Vagina (tissue), 2 donors: ENCODE measurements around the gene LHX4.

Experiments
- POLR2AphosphoS5 ChIP-seq, 2 donors: sonication (generic); formaldehyde crosslinking; IDR thresholded peaks; one replicate each; pipeline ENCODE4 v1.9.0; 2017; ENCODE audit warnings: antibody characterized with exemption in 2 of 2, mild to moderate bottlenecking in 2 of 2, low read depth in 1 of 2; ENCODE audit not compliant: insufficient read depth in 1 of 2
- TF ChIP-seq, protein P1 (sequence below), 3 experiments: fragments of 450-650 bp in 2 of 3; fragments of 200-600 bp in 1 of 3; sonication (generic) in 1 of 3; IDR thresholded peaks; one replicate each; pipeline ENCODE4 v1.5.1; 2017 to 2019; ENCODE audit warnings: antibody characterized with exemption in 3 of 3, mild to moderate bottlenecking in 2 of 3, moderate library complexity in 2 of 3

DNA sequence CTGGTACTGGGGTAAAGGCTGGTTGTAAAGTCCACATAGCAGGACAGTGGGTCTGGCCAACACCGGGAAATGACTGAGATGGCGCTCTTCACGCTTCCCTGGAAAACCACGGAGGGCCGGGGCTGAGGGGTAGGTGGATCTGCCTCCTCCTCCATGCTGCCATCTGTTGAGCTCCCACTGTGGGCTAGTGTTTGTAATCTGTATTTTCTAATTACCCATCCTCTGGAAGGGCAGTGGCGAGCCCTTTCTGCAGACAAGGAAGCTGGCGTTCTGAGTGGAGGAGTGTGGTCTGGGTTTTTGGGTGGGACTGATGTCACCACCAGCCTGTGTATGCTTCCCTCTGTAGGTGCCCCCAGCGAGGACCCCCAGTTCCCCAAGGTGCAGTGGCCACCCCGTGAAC is 34.1 kb upstream of the LHX4 start:
- TF ChIP-seq, protein P1, sequence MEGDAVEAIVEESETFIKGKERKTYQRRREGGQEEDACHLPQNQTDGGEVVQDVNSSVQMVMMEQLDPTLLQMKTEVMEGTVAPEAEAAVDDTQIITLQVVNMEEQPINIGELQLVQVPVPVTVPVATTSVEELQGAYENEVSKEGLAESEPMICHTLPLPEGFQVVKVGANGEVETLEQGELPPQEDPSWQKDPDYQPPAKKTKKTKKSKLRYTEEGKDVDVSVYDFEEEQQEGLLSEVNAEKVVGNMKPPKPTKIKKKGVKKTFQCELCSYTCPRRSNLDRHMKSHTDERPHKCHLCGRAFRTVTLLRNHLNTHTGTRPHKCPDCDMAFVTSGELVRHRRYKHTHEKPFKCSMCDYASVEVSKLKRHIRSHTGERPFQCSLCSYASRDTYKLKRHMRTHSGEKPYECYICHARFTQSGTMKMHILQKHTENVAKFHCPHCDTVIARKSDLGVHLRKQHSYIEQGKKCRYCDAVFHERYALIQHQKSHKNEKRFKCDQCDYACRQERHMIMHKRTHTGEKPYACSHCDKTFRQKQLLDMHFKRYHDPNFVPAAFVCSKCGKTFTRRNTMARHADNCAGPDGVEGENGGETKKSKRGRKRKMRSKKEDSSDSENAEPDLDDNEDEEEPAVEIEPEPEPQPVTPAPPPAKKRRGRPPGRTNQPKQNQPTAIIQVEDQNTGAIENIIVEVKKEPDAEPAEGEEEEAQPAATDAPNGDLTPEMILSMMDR (IDR thresholded peaks at IDR 0.05) = no peak
- no peak for TF ChIP-seq POLR2AphosphoS5 (IDR thresholded peaks at IDR 0.05; ENCODE audit: insufficient read depth in 1 of 2, low read depth in 1 of 2)
